ENCODE results near the gene GPR143.

GPR143 gene

GRCh38 chrX:9706421-9706820 lies 59.2 kb downstream of the GPR143 start:
- DNase-seq = no peak

- DNase-seq = no peak
Measured at GRCh38 chrX:9704876-9705465, 60.7 kb downstream of the GPR143 start.

- DNase-seq = no peak
Measured at GRCh38 chrX:9703406-9703805, 62.2 kb downstream of the GPR143 start.

GRCh38 chrX:9701790-9702189 lies 63.9 kb downstream of the GPR143 start:
- DNase-seq = no peak

GRCh38 chrX:9700555-9700954 lies 65.1 kb downstream of the GPR143 start:
- DNase-seq = no peak

GRCh38 chrX:9698576-9698975 lies 67.1 kb downstream of the GPR143 start:
- DNase-seq = no peak

- no peak for DNase-seq
Measured at GRCh38 chrX:9693307-9694001, 72.2 kb downstream of the GPR143 start.

- no peak for DNase-seq
Measured at GRCh38 chrX:9690046-9690445, 75.6 kb downstream of the GPR143 start.

- DNase-seq = no peak
Measured at GRCh38 chrX:9688833-9689232, 76.8 kb downstream of the GPR143 start.

GRCh38 chrX:9687899-9688298 lies 77.7 kb downstream of the GPR143 start:
- DNase-seq = no peak

GRCh38 chrX:9683350-9683749 lies 82.3 kb downstream of the GPR143 start:
- DNase-seq = no peak

- no peak for DNase-seq
Measured at GRCh38 chrX:9682861-9683260, 82.8 kb downstream of the GPR143 start.

GRCh38 chrX:9682456-9682855 lies 83.2 kb downstream of the GPR143 start:
- DNase-seq = no peak

GRCh38 chrX:9681422-9681821 lies 84.2 kb downstream of the GPR143 start:
- no peak for DNase-seq

- no peak for DNase-seq
Measured at GRCh38 chrX:9681011-9681410, 84.6 kb downstream of the GPR143 start.

- no peak for DNase-seq
Measured at GRCh38 chrX:9678215-9678965, 87.3 kb downstream of the GPR143 start.

GRCh38 chrX:9677098-9677739 lies 88.4 kb downstream of the GPR143 start:
- DNase-seq = no peak

- no peak for DNase-seq
Measured at GRCh38 chrX:9676738-9677097, 88.9 kb downstream of the GPR143 start.

- DNase-seq = no peak
Measured at GRCh38 chrX:9676306-9676705, 89.3 kb downstream of the GPR143 start.
